Testis (tissue), 3 donors: ENCODE measurements around the gene SPDL1. TPM values are rescaled to one million over a fixed set of nuclear protein-coding genes. Genes with fewer than 3 reads are reported as not detected.

Experiments
- DNase-seq: peaks from one replicate; pipeline ENCODE4 v3.0.0-alpha.2; 2019
- H3K27ac ChIP-seq, 2 donors: fragments of 200-600 bp; sonication (generic); one replicate each; pipeline ENCODE4 v1.5.1; 2019
- H3K27me3 ChIP-seq: fragments of 200-600 bp; sonication (generic); one replicate; pipeline ENCODE4 v1.5.1; 2019
- H3K36me3 ChIP-seq: fragments of 200-600 bp; sonication (generic); one replicate; pipeline ENCODE4 v1.5.1; 2017; ENCODE audit warnings: low read depth; ENCODE audit errors: missing control alignments
- H3K4me1 ChIP-seq: fragments of 200-600 bp; sonication (generic); one replicate; pipeline ENCODE4 v1.5.1; 2019
- H3K4me3 ChIP-seq, 2 donors: fragments of 200-600 bp; sonication (generic); one replicate each; pipeline ENCODE4 v1.5.1; 2017 to 2019
- H3K9me3 ChIP-seq: fragments of 200-600 bp; sonication (generic); one replicate; pipeline ENCODE4 v1.5.1; 2017
- POLR2A ChIP-seq: fragments of 450-650 bp; IDR thresholded peaks from one replicate; pipeline ENCODE4 v1.6.1; 2017; ENCODE audit warnings: antibody characterized with exemption, mild to moderate bottlenecking, moderate library complexity
- WGBS, 2 donors: methylation state at CpG; one replicate each; pipeline ENCODE4 v1.1.5; 2018; 5-methylcytosine and 5-hydroxymethylcytosine counted together
- intact Hi-C: fragments of 100-400 bp; cut with DNase I; formaldehyde crosslinking; loops from one replicate; pipeline ENCODE4 v1.15.1; 2023; ENCODE audit warnings: low total_unique reads
- polyA plus RNA-seq: library from polyadenylated mRNA; stranded (reverse); fragments of 350-450 nt; fragmentation: Illumina TruSeq; extraction: RNeasy Lipid Tissue Mini Kit (QIAGEN cat#74804); gene quantifications from one replicate; pipeline ENCODE4 v1.2.3, GENCODE V29; 2014; ENCODE audit warnings: low read depth, low replicate concordance; ENCODE audit not compliant: insufficient read depth
- total RNA-seq, 2 donors: library from RNA; depleted of rRNA; stranded (reverse); fragments of >200 nt; gene quantifications; one replicate each; pipeline ENCODE4 v1.2.3, GENCODE V29; 2016
- TF ChIP-seq, protein P1 (sequence below), 3 experiments: fragments of 450-650 bp in 2 of 3; fragments of 200-600 bp in 1 of 3; sonication (generic) in 1 of 3; IDR thresholded peaks; one replicate each; pipeline ENCODE4 v1.5.1; 2016 to 2019; ENCODE audit warnings: antibody characterized with exemption in 3 of 3, mild to moderate bottlenecking in 2 of 3, moderate library complexity in 1 of 3

Gene SPDL1
- total and polyA plus RNA-seq, 3 donors from 2014 or later, result 28.3 to 52.6 (median 36.8) TPM

DNA sequence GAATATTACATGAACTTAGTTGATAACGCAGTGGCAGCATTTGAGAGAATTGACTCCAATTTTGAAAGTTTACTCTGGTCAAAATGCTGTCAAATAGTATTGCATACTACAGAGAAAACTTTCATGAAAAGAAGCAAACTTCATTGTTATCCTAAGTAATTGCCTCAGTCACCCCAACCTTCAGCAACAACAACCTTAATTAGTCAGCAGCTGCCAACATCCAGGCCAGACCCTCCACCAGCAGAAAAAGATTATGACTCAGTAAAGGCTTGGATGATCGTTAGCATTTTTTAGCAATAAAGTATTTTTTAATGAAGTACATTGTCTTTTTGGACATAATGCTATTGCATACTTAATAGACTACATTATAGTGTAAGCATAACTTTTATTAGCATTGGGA is 40.8 kb upstream of the SPDL1 start:
- Histone ChIP-seq H3K4me3 (no peak overlapping the region), H3K36me3 (no peaks in the 10 kb centered on the region), H3K9me3 (no peaks in the 10 kb centered on the region), H3K27ac (no peak overlapping the region), H3K4me1 (no peaks in the 10 kb centered on the region), H3K27me3 (no peaks in the 10 kb centered on the region)
- 64% methylated on average over 2 of the region's 2 CpGs for WGBS, 2 donors
- DNase-seq, result no peak
- intact Hi-C loops, result no loop called here
- TF ChIP-seq POLR2A, result no peak
- TF ChIP-seq, protein P1, sequence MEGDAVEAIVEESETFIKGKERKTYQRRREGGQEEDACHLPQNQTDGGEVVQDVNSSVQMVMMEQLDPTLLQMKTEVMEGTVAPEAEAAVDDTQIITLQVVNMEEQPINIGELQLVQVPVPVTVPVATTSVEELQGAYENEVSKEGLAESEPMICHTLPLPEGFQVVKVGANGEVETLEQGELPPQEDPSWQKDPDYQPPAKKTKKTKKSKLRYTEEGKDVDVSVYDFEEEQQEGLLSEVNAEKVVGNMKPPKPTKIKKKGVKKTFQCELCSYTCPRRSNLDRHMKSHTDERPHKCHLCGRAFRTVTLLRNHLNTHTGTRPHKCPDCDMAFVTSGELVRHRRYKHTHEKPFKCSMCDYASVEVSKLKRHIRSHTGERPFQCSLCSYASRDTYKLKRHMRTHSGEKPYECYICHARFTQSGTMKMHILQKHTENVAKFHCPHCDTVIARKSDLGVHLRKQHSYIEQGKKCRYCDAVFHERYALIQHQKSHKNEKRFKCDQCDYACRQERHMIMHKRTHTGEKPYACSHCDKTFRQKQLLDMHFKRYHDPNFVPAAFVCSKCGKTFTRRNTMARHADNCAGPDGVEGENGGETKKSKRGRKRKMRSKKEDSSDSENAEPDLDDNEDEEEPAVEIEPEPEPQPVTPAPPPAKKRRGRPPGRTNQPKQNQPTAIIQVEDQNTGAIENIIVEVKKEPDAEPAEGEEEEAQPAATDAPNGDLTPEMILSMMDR (IDR thresholded peaks at IDR 0.05), result no peak

DNA sequence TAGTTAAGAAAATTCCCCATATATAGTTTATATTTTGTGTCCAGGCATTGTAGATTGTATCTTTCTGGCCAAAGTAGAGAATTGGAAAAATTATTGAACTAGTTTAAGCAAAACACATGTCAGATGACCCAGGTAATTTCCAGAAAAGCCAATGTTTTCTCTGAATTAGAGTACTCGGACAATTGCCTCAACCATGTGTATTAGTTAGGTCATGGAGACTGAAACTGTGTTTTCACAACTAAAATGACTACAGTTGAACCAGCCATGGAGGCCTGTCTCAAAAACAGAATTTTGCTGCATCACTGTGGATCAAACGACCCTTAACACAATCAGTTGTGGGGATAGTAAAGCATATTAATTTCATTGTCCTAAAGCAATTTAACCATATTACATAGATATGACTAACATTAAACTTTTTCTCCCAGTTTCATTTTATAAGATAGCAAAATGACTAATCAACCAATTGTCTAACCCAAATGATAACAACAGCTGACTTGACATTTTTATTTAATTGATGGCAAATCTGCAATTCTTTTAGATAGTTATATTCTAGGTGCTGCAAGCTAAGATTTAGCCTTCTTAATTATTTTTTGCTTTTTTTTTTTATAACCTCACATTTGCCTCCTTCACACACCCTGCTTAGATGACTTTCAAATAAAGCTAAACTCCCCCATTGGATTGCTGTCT is 39.2 kb upstream of the SPDL1 start:
- intact Hi-C loops, result no loop called here
- TF ChIP-seq POLR2A, result no peak
- TF ChIP-seq, protein P1 (IDR thresholded peaks at IDR 0.05), result no peak
- Histone ChIP-seq H3K9me3 (no peaks in the 10 kb centered on the region), H3K4me1 (no peaks in the 10 kb centered on the region), H3K4me3 (no peak overlapping the region), H3K36me3 (no peaks in the 10 kb centered on the region), H3K27me3 (no peaks in the 10 kb centered on the region), H3K27ac (no peak overlapping the region)
- DNase-seq, result no peak
- 83 to 88% methylated on average over 2 of the region's 2 CpGs for WGBS, 2 donors

DNA sequence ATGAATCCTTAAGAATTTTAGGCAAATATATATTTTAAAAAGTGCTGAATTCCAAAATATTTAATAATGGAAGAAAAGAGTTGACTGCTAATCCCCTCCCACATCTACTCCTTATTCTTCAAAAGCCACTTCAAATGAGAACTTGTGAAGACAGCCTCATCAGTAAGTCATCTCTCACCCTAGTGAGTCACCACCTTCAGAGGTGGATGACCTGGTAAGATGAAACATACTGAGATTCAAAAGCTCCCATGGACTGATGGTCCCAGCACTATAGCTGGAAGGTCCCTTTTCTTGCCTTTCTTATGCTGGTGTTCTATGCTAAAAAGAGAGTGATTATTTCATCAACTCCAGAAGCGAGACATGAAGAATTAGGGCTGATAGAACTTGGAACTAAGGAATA is 37.8 kb upstream of the SPDL1 start:
- intact Hi-C loops, result no loop called here
- no peak for DNase-seq
- no peaks in the 10 kb centered on the region for H3K36me3 ChIP-seq
- no peaks in the 10 kb centered on the region for H3K4me1 ChIP-seq
- H3K27ac ChIP-seq, result no peak overlapping the region
- TF ChIP-seq POLR2A, result no peak
- TF ChIP-seq, protein P1 (IDR thresholded peaks at IDR 0.05), result no peak
- H3K9me3 ChIP-seq, result no peaks in the 10 kb centered on the region
- H3K27me3 ChIP-seq, result no peaks in the 10 kb centered on the region
- WGBS, 2 donors, result 84 to 100% methylated on average over 1 of the region's 1 CpG
- no peak overlapping the region for H3K4me3 ChIP-seq

DNA sequence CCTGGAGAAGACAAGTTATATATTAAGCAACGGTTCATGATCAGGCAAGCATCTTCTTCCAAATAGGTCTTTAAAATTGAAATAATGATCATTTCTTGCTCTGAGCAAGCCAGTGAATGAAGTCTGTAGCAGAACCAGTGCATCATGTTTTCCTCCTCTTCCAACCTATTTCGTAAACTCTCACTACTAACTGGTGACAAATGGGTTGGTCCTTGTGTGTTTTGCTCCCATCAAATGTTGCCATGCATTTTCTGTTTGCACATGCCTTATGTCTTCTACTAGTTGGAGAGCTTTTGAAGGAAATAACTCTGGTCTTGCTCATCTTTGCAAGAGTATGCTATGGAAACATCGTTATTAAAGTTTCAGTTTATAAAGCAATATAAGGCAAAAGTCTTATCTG is 37.2 kb upstream of the SPDL1 start:
- WGBS, 2 donors, result 89 to 94% methylated on average over 3 of the region's 3 CpGs
- no peak for DNase-seq
- H3K4me1 ChIP-seq, result no peaks in the 10 kb centered on the region
- H3K4me3 ChIP-seq, result no peak overlapping the region
- H3K27ac ChIP-seq, result no peak overlapping the region
- TF ChIP-seq POLR2A, result no peak
- TF ChIP-seq, protein P1 (IDR thresholded peaks at IDR 0.05), result no peak
- intact Hi-C loops, result no loop called here
- no peaks in the 10 kb centered on the region for H3K27me3 ChIP-seq
- no peaks in the 10 kb centered on the region for H3K36me3 ChIP-seq
- no peaks in the 10 kb centered on the region for H3K9me3 ChIP-seq

DNA sequence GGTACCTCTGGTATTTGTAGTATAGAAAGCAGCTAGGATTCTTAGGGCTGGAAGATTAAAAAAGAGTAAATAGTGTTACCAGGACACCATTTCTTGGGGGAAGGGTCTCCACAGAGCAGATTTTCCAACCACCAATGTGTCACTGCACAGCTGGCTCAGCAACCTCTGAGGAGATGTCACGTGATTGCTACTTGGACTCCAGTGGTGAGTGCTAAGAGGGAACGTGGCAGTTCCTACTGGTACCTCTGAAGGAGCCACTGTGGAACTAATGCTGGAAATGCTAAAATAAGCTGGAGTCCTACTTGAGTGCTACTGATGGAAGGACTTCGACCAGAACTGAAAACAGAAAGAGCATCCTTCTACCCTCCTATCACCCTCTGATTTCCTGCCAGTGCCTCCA is 36.1 kb upstream of the SPDL1 start:
- H3K27ac ChIP-seq, result no peak overlapping the region
- H3K9me3 ChIP-seq, result no peaks in the 10 kb centered on the region
- 46 to 57% methylated on average over 3 of the region's 3 CpGs for WGBS, 2 donors
- DNase-seq, result no peak
- no peaks in the 10 kb centered on the region for H3K27me3 ChIP-seq
- no peaks in the 10 kb centered on the region for H3K4me1 ChIP-seq
- no peak overlapping the region for H3K4me3 ChIP-seq
- TF ChIP-seq, protein P1 (IDR thresholded peaks at IDR 0.05), result no peak
- no peak for TF ChIP-seq POLR2A
- no peaks in the 10 kb centered on the region for H3K36me3 ChIP-seq
- intact Hi-C loops, result no loop called here
